Esophagus muscularis mucosa (tissue), 4 donors: ENCODE measurements around the gene DEPDC5. TPM values are rescaled to one million over a fixed set of nuclear protein-coding genes. Genes with fewer than 3 reads are reported as not detected.

Source experiments
- DNase-seq: peaks from one replicate; pipeline ENCODE4 v3.0.0-alpha.2; 2017; ENCODE audit errors: extremely low spot score
- H3K27ac ChIP-seq, 4 donors: fragments of 200-600 bp; sonication (generic); replicated peaks in 1 of 4; 1 replicate in 3 of 4; 2 replicates in 1 of 4; pipeline ENCODE4 v1.5.1; 2016 to 2019; ENCODE audit warnings: mild to moderate bottlenecking in 1 of 4
- H3K27me3 ChIP-seq, 4 donors: fragments of 200-600 bp; sonication (generic); one replicate each; pipeline versions ENCODE4 v1.5.1 to v1.6.0; 2016 to 2019
- H3K36me3 ChIP-seq, 4 donors: fragments of 200-600 bp; sonication (generic); one replicate each; pipeline ENCODE4 v1.5.1; 2016 to 2019
- H3K4me1 ChIP-seq, 4 donors: fragments of 200-600 bp; sonication (generic); one replicate each; pipeline ENCODE4 v1.5.1; 2016 to 2019
- H3K4me3 ChIP-seq, 4 donors: fragments of 200-600 bp; sonication (generic); 1 replicate in 2 of 4; 2 replicates in 2 of 4; pipeline ENCODE4 v1.5.1; 2016 to 2019; ENCODE audit warnings: mild to moderate bottlenecking in 4 of 4, moderate library complexity in 1 of 4
- H3K9me3 ChIP-seq, 4 donors: fragments of 200-600 bp; sonication (generic); 1 replicate in 3 of 4; 2 replicates in 1 of 4; pipeline ENCODE4 v1.5.1; 2016 to 2019
- CTCF ChIP-seq, 3 experiments: fragments of 200-600 bp in 2 of 3; fragments of 450-650 bp in 1 of 3; sonication (generic) in 2 of 3; IDR thresholded peaks; one replicate each; pipeline ENCODE4 v1.5.1; 2017 to 2019; ENCODE audit warnings: antibody characterized with exemption in 3 of 3, mild to moderate bottlenecking in 2 of 3, moderate library complexity in 1 of 3
- EP300 ChIP-seq: sonication (generic); formaldehyde crosslinking; IDR thresholded peaks from one replicate; pipeline ENCODE4 v1.6.1; 2017; ENCODE audit warnings: antibody characterized with exemption
- POLR2A ChIP-seq: fragments of 450-650 bp; IDR thresholded peaks from one replicate; pipeline ENCODE4 v1.6.1; 2017; ENCODE audit warnings: antibody characterized with exemption, moderate library complexity, mild to moderate bottlenecking, low read depth
- POLR2AphosphoS5 ChIP-seq, 2 donors: sonication (generic); formaldehyde crosslinking; IDR thresholded peaks; one replicate each; pipeline ENCODE4 v1.6.1; 2017; ENCODE audit warnings: antibody characterized with exemption in 2 of 2
- WGBS: methylation state at CpG from one replicate; pipeline ENCODE4 v1.1.5; 2018; 5-methylcytosine and 5-hydroxymethylcytosine counted together
- intact Hi-C: fragments of 100-400 bp; cut with DNase I; formaldehyde crosslinking; loops from one replicate; pipeline ENCODE4 v1.15.1; 2023
- total RNA-seq, 4 donors: library from RNA; depleted of rRNA; stranded (reverse); fragments of >200 nt; gene quantifications; one replicate each; pipeline versions ENCODE4 v1.1.0 to v1.2.1, GENCODE V29; 2016

Gene DEPDC5
- total RNA-seq, 4 donors from 2014 or later: 7.3 to 15.8 (median 12.6) TPM

GRCh38 chr22:31940506-31940905, 186.7 kb downstream of the DEPDC5 start:
- TF ChIP-seq CTCF (IDR thresholded peaks at IDR 0.05): no peak
- TF ChIP-seq POLR2A: no peak
- TF ChIP-seq EP300: no peak
- no peak for TF ChIP-seq POLR2AphosphoS5 (IDR thresholded peaks at IDR 0.05)
- Histone ChIP-seq H3K36me3 (no peaks in the 10 kb centered on the region), H3K4me1 (peaks cover 0 to 10% (median 7%) of the 10 kb centered on the region in 4 donors), H3K27me3 (no peaks in the 10 kb centered on the region), H3K4me3 (no peak overlapping the region), H3K27ac (no peak overlapping the region), H3K9me3 (no peaks in the 10 kb centered on the region)
- WGBS: 89% methylated on average over 9 of the region's 9 CpGs
- intact Hi-C loops: loop anchor here (10.0 kb wide), 2 partner anchors 186 to 276 kb away; partner anchors contain the start of genes DEPDC5, PISD and PRR14L
- DNase-seq: no peak

GRCh38 chr22:31942091-31942490, 188.3 kb downstream of the DEPDC5 start:
- no peak overlapping the region for H3K27ac ChIP-seq
- intact Hi-C loops: loop anchor here (10.0 kb wide), 2 partner anchors 187 to 277 kb away; partner anchors contain the start of genes DEPDC5, PISD and PRR14L
- TF ChIP-seq CTCF (IDR thresholded peaks at IDR 0.05): no peak
- no peak for TF ChIP-seq EP300
- no peak for TF ChIP-seq POLR2A
- no peak for TF ChIP-seq POLR2AphosphoS5 (IDR thresholded peaks at IDR 0.05)
- H3K36me3 ChIP-seq: peaks cover 0 to 3% (median 0%) of the 10 kb centered on the region in 4 donors
- H3K27me3 ChIP-seq: no peaks in the 10 kb centered on the region
- no peaks in the 10 kb centered on the region for H3K9me3 ChIP-seq
- H3K4me3 ChIP-seq: no peak overlapping the region
- peaks cover 14 to 26% (median 23%) of the 10 kb centered on the region in 4 donors for H3K4me1 ChIP-seq
- 94% methylated on average over 5 of the region's 5 CpGs for WGBS
- DNase-seq: no peak

- Histone ChIP-seq H3K36me3 (peaks cover 0 to 13% (median 4%) of the 10 kb centered on the region in 4 donors), H3K27me3 (no peaks in the 10 kb centered on the region), H3K27ac (peak overlapping the region; percentile 97 to 99 (median 99)), H3K4me3 (peak overlapping the region; percentile 81 to 99 (median 92)), H3K4me1 (peaks cover 23 to 39% (median 36%) of the 10 kb centered on the region in 4 donors), H3K9me3 (no peaks in the 10 kb centered on the region)
- DNase-seq: no peak
- whole genome bisulfite sequencing: 48% methylated on average over 13 of the region's 15 CpGs
- intact Hi-C loops: loop anchor here (10.0 kb wide), 2 partner anchors 189 to 279 kb away; partner anchors contain the start of genes DEPDC5, PISD and PRR14L
- TF ChIP-seq CTCF (IDR thresholded peaks at IDR 0.05): no peak
- TF ChIP-seq POLR2AphosphoS5 (IDR thresholded peaks at IDR 0.05): no peak
- no peak for TF ChIP-seq EP300
- TF ChIP-seq POLR2A: no peak
Measured at GRCh38 chr22:31943206-31943977, 189.6 kb downstream of the DEPDC5 start.

GRCh38 chr22:31943978-31944699, 190.3 kb downstream of the DEPDC5 start, which contains the start of gene YWHAH:
Gene YWHAH, plus strand, starts transcription at chr22:31944535. Its CDS starts 199 bp downstream, at chr22:31944734.
- Histone ChIP-seq H3K27me3 (no peaks in the 10 kb centered on the region), H3K4me1 (peaks cover 23 to 42% (median 39%) of the 10 kb centered on the region in 4 donors), H3K36me3 (peaks cover 0 to 20% (median 8%) of the 10 kb centered on the region in 4 donors), H3K4me3 (peak within 1 kb of the TSS; percentile 81 to 99 (median 92)), H3K27ac (peak within 1 kb of the TSS; percentile 97 to 99 (median 99)), H3K9me3 (no peaks in the 10 kb centered on the region)
- DNase-seq: peak; percentile 98
- intact Hi-C loops: loop anchor here (10.0 kb wide), 2 partner anchors 189 to 279 kb away; partner anchors contain the start of genes DEPDC5, PISD and PRR14L
- under 1% methylated on average over 17 of the region's 86 CpGs for WGBS
- TF ChIP-seq POLR2A (no peak), POLR2AphosphoS5 (IDR thresholded peaks at IDR 0.05) (peak; percentile 87 to 95), EP300 (no peak), CTCF (IDR thresholded peaks at IDR 0.05) (no peak)
